T-cell (primary cell): ENCODE measurements around the gene EML6. TPM values are rescaled to one million over a fixed set of nuclear protein-coding genes. Genes with fewer than 3 reads are reported as not detected.
A peak's percentile ranks its signal among the peaks of the same experiment; 100 is the strongest.

Experiments used
- ATAC-seq, 4 experiments: fragments of 200-7000 bp in 3 of 4; fragments of 150-1000 bp in 1 of 4; cut with Tn5 transposase; replicated peaks in 1 of 4; 1 replicate in 3 of 4; 2 replicates in 1 of 4; pipeline ENCODE4 v1.10.0; 2021; ENCODE audit warnings: moderate library complexity in 3 of 4, mild to moderate bottlenecking in 2 of 4, moderate number of reproducible peaks in 1 of 4
- CTCF ChIA-PET, 2 donors: fragments of 300-600 bp; sonication (Branson Sonifier 250); formaldehyde crosslinking; loops; one replicate each; lab custom pipeline; 2022; ENCODE audit warnings: antibody characterized with exemption in 2 of 2; lab: Charles Lee
- POLR2A ChIA-PET, 2 donors: fragments of 300-600 bp; sonication (Branson Sonifier 250); formaldehyde crosslinking; loops; one replicate each; lab custom pipeline; 2022; ENCODE audit warnings: antibody characterized with exemption in 2 of 2; lab: Charles Lee
- DNase-seq, 35 experiments: peaks; one replicate each; pipeline versions ENCODE4 v3.0.0 to v3.0.0-alpha.2; 2013 to 2023
- H3K27ac ChIP-seq: one replicate; pipeline ENCODE4 v1.5.1; 2013; ENCODE audit warnings: low read length
- H3K27me3 ChIP-seq, 2 experiments: replicated peaks in 1 of 2; 1 replicate in 1 of 2; 2 replicates in 1 of 2; pipeline versions ENCODE4 v1.6.1 to v1.7.0; 2013; ENCODE audit warnings: low read length in 1 of 2, mixed read lengths in 1 of 2; ENCODE audit not compliant: control insufficient read depth in 2 of 2, insufficient read depth in 2 of 2; ENCODE audit errors: extremely low read depth in 1 of 2
- H3K36me3 ChIP-seq, 2 donors: 1 replicate in 1 of 2; 2 replicates in 1 of 2; pipeline versions ENCODE4 v1.6.1 to v1.7.0; 2013; ENCODE audit warnings: low read length in 1 of 2; ENCODE audit not compliant: control insufficient read depth in 2 of 2, insufficient read depth in 1 of 2; ENCODE audit errors: extremely low read depth in 1 of 2
- H3K4me1 ChIP-seq, 2 experiments: 1 replicate in 1 of 2; 2 replicates in 1 of 2; pipeline versions ENCODE4 v1.6.1 to v1.7.0; 2013; ENCODE audit warnings: low read length in 2 of 2, mixed read lengths in 1 of 2; ENCODE audit not compliant: insufficient read depth in 2 of 2, control insufficient read depth in 1 of 2; ENCODE audit errors: extremely low read depth in 1 of 2
- H3K4me3 ChIP-seq, 2 donors: 1 replicate in 1 of 2; 2 replicates in 1 of 2; pipeline versions ENCODE4 v1.5.1 to v1.7.0; 2013; ENCODE audit warnings: mild to moderate bottlenecking in 2 of 2, low read length in 1 of 2, moderate library complexity in 1 of 2; ENCODE audit not compliant: control insufficient read depth in 1 of 2; ENCODE audit errors: extremely low read depth in 1 of 2
- H3K9me3 ChIP-seq: 2 replicates; pipeline ENCODE4 v1.7.0; 2013
- H3K27ac Mint-ChIP-seq, 2 donors: one replicate each; pipeline ENCODE4 v1.8.0; 2020 to 2021; ENCODE audit warnings: mild to moderate bottlenecking in 2 of 2, mixed read lengths in 2 of 2
- H3K27me3 Mint-ChIP-seq, 2 donors: one replicate each; pipeline ENCODE4 v1.8.0; 2021 to 2022; ENCODE audit warnings: mixed read lengths in 2 of 2
- H3K36me3 Mint-ChIP-seq: one replicate; pipeline ENCODE4 v1.8.0; 2021; ENCODE audit warnings: mixed read lengths
- H3K4me1 Mint-ChIP-seq, 3 donors: one replicate each; pipeline ENCODE4 v1.8.0; 2020 to 2022; ENCODE audit warnings: mixed read lengths in 3 of 3, mild to moderate bottlenecking in 1 of 3
- H3K4me3 Mint-ChIP-seq, 3 donors: one replicate each; pipeline ENCODE4 v1.8.0; 2020 to 2022; ENCODE audit warnings: mild to moderate bottlenecking in 3 of 3, mixed read lengths in 3 of 3, moderate library complexity in 3 of 3
- H3K9me3 Mint-ChIP-seq, 3 donors: one replicate each; pipeline ENCODE4 v1.8.0; 2020 to 2022; ENCODE audit warnings: mixed read lengths in 3 of 3
- WGBS: methylation state at CpG from one replicate; pipeline ENCODE4 v1.1.5; 2013; ENCODE audit warnings: missing lambda C conversion rate; ENCODE audit not compliant: insufficient coverage; 5-methylcytosine and 5-hydroxymethylcytosine counted together
- total RNA-seq, 35 experiments: library from RNA in 6 of 35; stranded (reverse) in 6 of 35; fragments of 120-200 nt in 1 of 35; gene quantifications; one replicate each; pipeline versions ENCODE4 v1.2.1 to v1.2.4 and lab custom pipeline; 2013 to 2026

Gene EML6
- total RNA-seq, 5 donors from 2014 or later (not counting 1 experiment from before 2014, with no cell fraction given): 1.3 to 2.6 (median 1.8) TPM

DNA sequence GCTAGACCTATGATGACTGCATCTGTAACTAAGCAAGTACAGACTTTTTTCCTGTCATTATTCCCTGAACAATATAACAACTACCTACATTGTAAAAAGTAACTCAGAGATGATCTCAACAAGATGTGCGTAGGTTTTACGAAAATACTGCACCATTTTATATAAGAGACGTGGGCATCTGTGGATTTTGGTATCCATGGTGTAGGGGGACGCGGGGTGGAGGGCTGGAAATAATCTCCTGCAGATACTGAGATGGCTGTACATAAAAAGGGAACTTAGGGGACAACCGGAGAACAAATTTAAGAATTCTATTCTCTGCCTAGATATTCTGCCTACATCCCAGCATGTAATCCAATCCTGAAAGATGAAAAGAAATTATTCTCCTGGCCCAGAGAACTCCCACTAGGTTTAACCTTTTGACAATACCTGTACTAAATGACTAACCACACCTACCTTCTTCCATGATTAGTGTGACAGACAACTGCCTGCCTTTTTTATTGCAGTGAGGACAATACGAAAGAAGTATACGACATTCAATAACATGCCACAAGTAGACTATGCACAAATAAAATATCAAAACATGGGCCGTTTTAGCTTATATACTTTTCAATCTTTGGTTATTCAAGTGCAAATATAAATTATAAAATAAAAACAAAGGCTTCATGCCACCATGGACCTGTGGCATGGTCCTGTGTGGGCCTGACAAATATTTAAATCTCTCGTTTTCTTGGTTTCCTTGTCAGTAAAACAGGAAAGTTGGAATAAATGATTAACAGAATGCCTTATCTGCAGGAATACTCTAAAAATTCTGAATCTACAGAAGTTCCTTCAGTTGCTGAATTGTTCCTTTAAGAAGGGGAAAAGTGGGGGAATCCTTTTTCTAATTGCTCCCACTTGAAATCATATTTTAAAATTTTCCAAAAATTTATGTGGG, 280.5 kb downstream of the EML6 start:
- H3K27ac Mint-ChIP-seq: no peak overlapping the region
- ATAC-seq: no peak
- H3K27me3 Mint-ChIP-seq: no peaks in the 10 kb centered on the region
- Histone ChIP-seq H3K4me1 (peaks cover 0 to 33% of the 10 kb centered on the region in 2 experiments), H3K27ac (no peak overlapping the region), H3K36me3 (no peaks in the 10 kb centered on the region), H3K9me3 (no peaks in the 10 kb centered on the region), H3K27me3 (no peaks in the 10 kb centered on the region), H3K4me3 (no peak overlapping the region)
- H3K9me3 Mint-ChIP-seq: no peaks in the 10 kb centered on the region
- WGBS: no CpG with 5 or more reads among the region's 10 CpGs
- ChIA-PET POLR2A (interaction anchor here in 1 of 2 donors (0.6 kb wide), 1 partner anchor 29 kb away, joined by 4 read pairs; no protein-coding TSS in a partner anchor), CTCF (interaction anchor here in 1 of 2 donors (0.7 kb wide), 1 partner anchor 165 kb away, joined by 3 read pairs; no protein-coding TSS in a partner anchor)
- no peak overlapping the region for H3K4me3 Mint-ChIP-seq
- no peak for DNase-seq
- peaks cover 72 to 84% (median 82%) of the 10 kb centered on the region in 3 donors for H3K4me1 Mint-ChIP-seq
- H3K36me3 Mint-ChIP-seq: peaks cover 3% of the 10 kb centered on the region

DNA sequence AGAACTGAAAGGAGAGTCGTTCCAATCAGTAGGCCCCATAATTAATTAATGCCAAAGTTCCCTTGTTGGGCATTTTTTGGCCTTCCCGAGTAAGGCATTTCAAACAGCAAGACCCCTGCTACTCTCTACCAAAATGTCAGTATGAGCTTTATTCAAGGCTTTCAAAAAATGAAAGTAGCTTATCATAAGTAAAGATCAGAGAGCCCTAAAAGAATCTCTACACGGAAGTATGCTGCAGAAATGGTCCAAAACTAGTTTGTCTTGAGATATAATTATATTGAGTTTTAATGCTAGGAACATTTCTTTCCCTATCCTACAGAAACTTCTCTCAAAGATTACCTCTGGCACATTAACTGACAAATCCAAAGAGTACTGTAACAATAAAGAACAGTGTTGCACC, 282.8 kb downstream of the EML6 start:
- peak overlapping the region; percentile 58 to 62 for H3K27ac Mint-ChIP-seq
- H3K36me3 Mint-ChIP-seq: peaks cover 3% of the 10 kb centered on the region
- no peak for DNase-seq
- peak in 1 of 4 experiments; percentile 38 for ATAC-seq
- 83% methylated on average over 1 of the region's 3 CpGs for WGBS
- Histone ChIP-seq H3K27ac (no peak overlapping the region), H3K4me3 (no peak overlapping the region), H3K36me3 (no peaks in the 10 kb centered on the region), H3K9me3 (no peaks in the 10 kb centered on the region), H3K4me1 (peaks cover 5 to 31% of the 10 kb centered on the region in 2 experiments), H3K27me3 (no peaks in the 10 kb centered on the region)
- ChIA-PET POLR2A (interaction anchor here (0.5 to 0.7 kb wide), 3 partner anchors 40 to 82 kb away, joined by 3 to 4 read pairs (median 3); partner anchors contain the start of gene RTN4 (in 1 of the 2)), CTCF (interaction anchor here in 1 of 2 donors (0.7 to 1.1 kb wide), 4 partner anchors 9 to 425 kb away, joined by 3 to 6 read pairs (median 4); no protein-coding TSS in a partner anchor)
- H3K27me3 Mint-ChIP-seq: no peaks in the 10 kb centered on the region
- H3K4me1 Mint-ChIP-seq: peaks cover 75 to 82% (median 81%) of the 10 kb centered on the region in 3 donors
- H3K9me3 Mint-ChIP-seq: no peaks in the 10 kb centered on the region
- peak overlapping the region in 2 of 3 donors; percentile 14 to 40 for H3K4me3 Mint-ChIP-seq

DNA sequence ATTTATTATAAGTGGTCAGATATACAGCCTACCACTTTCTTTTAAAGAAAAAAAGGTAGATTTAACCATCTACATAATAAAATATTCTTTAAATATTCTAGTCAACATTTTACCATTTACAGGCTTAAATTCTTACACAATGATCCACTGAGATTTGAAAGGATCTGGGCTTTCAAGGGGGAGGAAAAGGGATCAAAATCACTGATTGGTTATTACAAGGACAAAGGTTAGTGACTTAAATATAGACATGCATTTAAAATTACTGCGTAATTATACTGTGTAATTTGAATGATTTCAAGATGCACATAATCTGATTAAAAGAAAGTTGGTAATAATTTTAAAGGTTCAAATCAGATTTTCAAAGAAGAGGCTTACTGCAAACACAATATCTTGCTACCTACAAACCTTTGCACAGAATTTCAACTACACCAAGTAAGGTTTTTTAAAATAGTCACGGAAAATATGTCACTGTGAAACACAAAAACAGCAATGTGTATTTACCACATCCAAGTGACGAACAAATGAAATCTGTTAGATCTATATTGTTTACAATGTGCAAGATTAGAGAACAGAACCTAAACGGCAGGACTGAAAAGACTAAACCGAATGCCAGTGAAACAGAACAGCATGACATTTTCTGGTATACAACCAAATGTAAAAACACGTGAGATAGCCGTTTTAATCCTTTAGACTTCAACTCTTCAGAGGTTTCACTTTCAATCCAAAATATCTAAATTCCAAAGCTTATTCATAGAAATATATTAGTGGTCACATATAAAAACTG, 286.0 kb downstream of the EML6 start:
- no peaks in the 10 kb centered on the region for H3K27me3 ChIP-seq
- H3K27ac ChIP-seq: peak overlapping the region; percentile 55
- POLR2A ChIA-PET: interaction anchor here (0.6 to 1.6 kb wide), 5 partner anchors 16 to 49 kb away, joined by 3 to 4 read pairs (median 3); no protein-coding TSS in a partner anchor
- Mint-ChIP-seq H3K27ac (peak overlapping the region; percentile 85 to 95), H3K4me1 (peaks cover 83 to 85% (median 85%) of the 10 kb centered on the region in 3 donors), H3K36me3 (peaks cover 3% of the 10 kb centered on the region), H3K4me3 (peak overlapping the region; percentile 85 to 90 (median 85)), H3K9me3 (no peaks in the 10 kb centered on the region), H3K27me3 (no peaks in the 10 kb centered on the region)
- peak; percentile 24 to 48 (median 32) for ATAC-seq
- no peaks in the 10 kb centered on the region for H3K36me3 ChIP-seq
- CTCF ChIA-PET: interaction anchor here in 1 of 2 donors (0.7 to 2.1 kb wide), 6 partner anchors 39 to 344 kb away, joined by 3 to 9 read pairs (median 4); partner anchors contain the start of gene RTN4
- peaks cover 5 to 38% of the 10 kb centered on the region in 2 experiments for H3K4me1 ChIP-seq
- peak overlapping the region; percentile 43 to 60 for H3K4me3 ChIP-seq
- DNase-seq: peak in 1 of 35 experiments; percentile 29
- WGBS: no CpG with 5 or more reads among the region's 7 CpGs
- H3K9me3 ChIP-seq: no peaks in the 10 kb centered on the region

DNA sequence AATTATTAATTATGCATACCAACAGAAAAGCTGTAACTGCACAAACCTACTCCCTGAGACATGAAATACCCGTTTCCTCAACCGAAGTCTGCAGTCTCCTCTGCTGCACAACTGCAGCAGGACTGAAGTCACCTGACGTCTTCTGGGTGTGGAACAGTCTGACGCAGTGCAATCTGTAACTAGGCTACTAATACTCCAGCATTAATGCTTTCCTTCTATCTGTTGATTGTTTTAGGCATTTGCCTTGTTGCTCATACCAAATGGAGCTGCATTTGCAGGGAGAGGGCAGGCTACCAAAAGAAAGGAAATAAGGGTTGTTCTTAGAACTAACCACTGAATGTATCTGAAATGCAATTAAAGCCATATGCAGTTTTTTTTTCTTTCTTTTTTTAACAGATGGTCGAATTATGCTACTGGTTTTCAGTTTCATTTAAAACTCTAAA, 286.7 kb downstream of the EML6 start:
- H3K9me3 Mint-ChIP-seq: no peaks in the 10 kb centered on the region
- Histone ChIP-seq H3K4me3 (peak overlapping the region; percentile 43 to 60), H3K27me3 (no peaks in the 10 kb centered on the region), H3K36me3 (no peaks in the 10 kb centered on the region), H3K27ac (peak overlapping the region; percentile 55), H3K4me1 (peaks cover 5 to 38% of the 10 kb centered on the region in 2 experiments), H3K9me3 (no peaks in the 10 kb centered on the region)
- WGBS: 0% methylated on average over 3 of the region's 5 CpGs
- ChIA-PET CTCF (interaction anchor here in 1 of 2 donors (0.8 to 2.1 kb wide), 7 partner anchors 9 to 345 kb away, joined by 3 to 9 read pairs (median 5); no protein-coding TSS in a partner anchor), POLR2A (interaction anchor here (0.6 to 1.6 kb wide), 6 partner anchors 15 to 48 kb away, joined by 3 to 5 read pairs (median 4); partner anchors contain the start of gene RTN4 (in 1 of the 2))
- H3K27ac Mint-ChIP-seq: peak overlapping the region; percentile 85 to 95
- H3K4me3 Mint-ChIP-seq: peak overlapping the region; percentile 85 to 90 (median 85)
- H3K36me3 Mint-ChIP-seq: peaks cover 2% of the 10 kb centered on the region
- peak in 34 of 35 experiments; percentile 18 to 73 (median 46) for DNase-seq
- peaks cover 78 to 86% (median 81%) of the 10 kb centered on the region in 3 donors for H3K4me1 Mint-ChIP-seq
- peak; percentile 85 to 96 (median 95) for ATAC-seq
- H3K27me3 Mint-ChIP-seq: no peaks in the 10 kb centered on the region

DNA sequence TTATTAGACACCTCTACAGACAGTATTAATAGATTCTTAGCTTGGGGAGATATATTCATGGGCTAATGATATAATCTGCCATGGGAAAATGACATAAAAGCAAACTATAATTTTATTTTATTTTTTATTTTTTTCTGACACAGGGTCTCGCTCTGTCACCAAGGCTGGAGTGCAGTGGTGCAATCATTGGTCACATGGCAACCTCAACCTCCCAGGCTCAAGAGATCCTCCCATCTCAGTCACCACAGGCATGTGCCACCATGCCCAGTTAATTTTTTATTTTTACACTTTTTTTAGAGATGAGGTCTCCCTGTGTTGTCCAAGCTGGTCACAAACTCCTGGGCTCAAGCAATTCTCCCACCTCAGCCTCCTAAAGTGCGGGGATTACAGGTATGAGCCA, 287.5 kb downstream of the EML6 start:
- POLR2A ChIA-PET: interaction anchor here (1.1 to 1.6 kb wide), 2 partner anchors 38 to 39 kb away, joined by 3 to 5 read pairs; partner anchors contain the start of gene RTN4 (in 1 of the 2)
- Mint-ChIP-seq H3K36me3 (peaks cover 2% of the 10 kb centered on the region), H3K4me1 (peaks cover 73 to 79% (median 76%) of the 10 kb centered on the region in 3 donors), H3K9me3 (no peaks in the 10 kb centered on the region), H3K27me3 (no peaks in the 10 kb centered on the region), H3K27ac (peak overlapping the region; percentile 85 to 95), H3K4me3 (peak overlapping the region in 2 of 3 donors; percentile 85 to 90)
- no peak for ATAC-seq
- 100% methylated on average over 1 of the region's 2 CpGs for WGBS
- Histone ChIP-seq H3K4me3 (no peak overlapping the region), H3K27me3 (no peaks in the 10 kb centered on the region), H3K27ac (peak overlapping the region; percentile 55), H3K4me1 (peaks cover 5 to 37% of the 10 kb centered on the region in 2 experiments), H3K9me3 (no peaks in the 10 kb centered on the region), H3K36me3 (no peaks in the 10 kb centered on the region)
- CTCF ChIA-PET: interaction anchor here in 1 of 2 donors (0.7 to 2.1 kb wide), 5 partner anchors 8 to 293 kb away, joined by 3 to 7 read pairs (median 5); no protein-coding TSS in a partner anchor
- no peak for DNase-seq
